HG03457 (cell line): ENCODE results near the gene PTPN14.
A peak's percentile ranks its signal among the peaks of the same experiment; 100 is the strongest.

ENCODE experiments used
- ATAC-seq: cut with Tn5 transposase; IDR thresholded peaks from one replicate; pipeline ENCODE4 v1.9.1; 2021; ENCODE audit warnings: moderate number of reproducible peaks; ENCODE audit not compliant: unreplicated experiment

PTPN14 gene

GRCh38 chr1:214438530-214438929 is 112.9 kb downstream of the PTPN14 start:
- no peak for ATAC-seq

GRCh38 chr1:214438075-214438474 is 113.3 kb downstream of the PTPN14 start:
- ATAC-seq = no peak

GRCh38 chr1:214435867-214436266 is 115.5 kb downstream of the PTPN14 start:
- no peak for ATAC-seq

GRCh38 chr1:214432245-214432644 is 119.2 kb downstream of the PTPN14 start:
- ATAC-seq = no peak

- ATAC-seq = no peak
These were observed 121.2 kb downstream of the PTPN14 start for GRCh38 chr1:214429951-214430770.

GRCh38 chr1:214427871-214428277 is 123.5 kb downstream of the PTPN14 start:
- peak; percentile 98 for ATAC-seq

- no peak for ATAC-seq
These were observed 125.0 kb downstream of the PTPN14 start for GRCh38 chr1:214426426-214426812.

GRCh38 chr1:214425716-214426425 is 125.5 kb downstream of the PTPN14 start:
- no peak for ATAC-seq

GRCh38 chr1:214425101-214425500 is 126.3 kb downstream of the PTPN14 start:
- ATAC-seq = no peak

- ATAC-seq = no peak
These were observed 128.4 kb downstream of the PTPN14 start for GRCh38 chr1:214423045-214423444.

GRCh38 chr1:214422137-214422671 is 129.2 kb downstream of the PTPN14 start:
- no peak for ATAC-seq

GRCh38 chr1:214420833-214421232 is 130.6 kb downstream of the PTPN14 start:
- no peak for ATAC-seq

- no peak for ATAC-seq
These were observed 131.1 kb downstream of the PTPN14 start for GRCh38 chr1:214420341-214420740.

- ATAC-seq = no peak
These were observed 131.8 kb downstream of the PTPN14 start for GRCh38 chr1:214419650-214420049.

GRCh38 chr1:214418391-214418790 is 133.0 kb downstream of the PTPN14 start:
- ATAC-seq = no peak

GRCh38 chr1:214417545-214418210 is 133.7 kb downstream of the PTPN14 start:
- no peak for ATAC-seq

- ATAC-seq = no peak
These were observed 134.5 kb downstream of the PTPN14 start for GRCh38 chr1:214416858-214417257.

- no peak for ATAC-seq
These were observed 135.0 kb downstream of the PTPN14 start for GRCh38 chr1:214416417-214416816.

- no peak for ATAC-seq
These were observed 136.3 kb downstream of the PTPN14 start for GRCh38 chr1:214415131-214415530.

GRCh38 chr1:214414691-214415090 is 136.7 kb downstream of the PTPN14 start:
- ATAC-seq = no peak

- ATAC-seq = no peak
These were observed 138.1 kb downstream of the PTPN14 start for GRCh38 chr1:214413315-214413714.
